HCT116 (cell line): Measurements from ENCODE around the gene ABHD12B. TPM values are rescaled to one million over a fixed set of nuclear protein-coding genes. Genes with fewer than 3 reads are reported as not detected.

Source experiments
- ATAC-seq: fragments of 200-7000 bp; cut with Tn5 transposase; 2 replicates; pipeline ENCODE4 v1.9.1; 2020; ENCODE audit warnings: mild to moderate bottlenecking, moderate library complexity
- BruUV-seq: library from RNA; stranded (reverse); fragments of 400-500 nt; replicated peaks from 2 replicates; lab custom pipeline; 2021; lab: Mats Ljungman, UMichigan
- CTCF ChIA-PET: fragments of 300-600 bp; sonication (Branson Sonifier 250); formaldehyde crosslinking; loops from one replicate; lab custom pipeline; 2021; ENCODE audit warnings: antibody characterized with exemption; lab: Charles Lee
- POLR2A ChIA-PET: fragments of 300-600, 350-600 bp; sonication (Branson Sonifier 250); formaldehyde crosslinking; loops from one replicate; lab custom pipeline; 2021; ENCODE audit warnings: antibody characterized with exemption; lab: Charles Lee
- RAD21 ChIA-PET, 2 experiments: fragments of 300-600 bp; sonication (Branson Sonifier 250); formaldehyde crosslinking; loops; one replicate each; lab custom pipeline; 2023; ENCODE audit warnings: low total read pairs in 2 of 2; ENCODE audit not compliant: uncharacterized antibody in 2 of 2, unreplicated experiment in 2 of 2, low non-redundant PET in 1 of 2; lab: Charles Lee
- DNase-seq: peaks from one replicate; pipeline ENCODE4 v3.0.0-alpha.2; 2010; ENCODE audit warnings: low read depth, low spot score
- H2AFZ ChIP-seq: fragments of 200-600 bp; shearing (Covaris generic), sonication (generic); 2 replicates; pipeline ENCODE4 v1.6.1; 2017; ENCODE audit warnings: low read depth, mixed run types, mixed read lengths, antibody characterized with exemption, low read length; ENCODE audit not compliant: poor library complexity, severe bottlenecking
- H3K27ac ChIP-seq: 2 replicates; pipeline ENCODE4 v1.5.1; 2012; ENCODE audit warnings: low read depth, low read length
- H3K27me3 ChIP-seq: fragments of 200-600 bp; sonication (generic); 2 replicates; pipeline ENCODE4 v1.6.1; 2016; ENCODE audit warnings: mixed run types, low read length, mixed read lengths; ENCODE audit not compliant: insufficient read depth
- H3K36me3 ChIP-seq, 2 experiments: fragments of 200-500 bp in 1 of 2; fragments of 200-600 bp in 1 of 2; sonication (Bioruptor generic) in 1 of 2; sonication (generic) in 1 of 2; 2 replicates each; pipeline versions ENCODE4 v1.5.1 to v1.6.1; 2014 to 2016; ENCODE audit warnings: low read length in 2 of 2, inconsistent platforms in 1 of 2, mixed read lengths in 1 of 2, mixed run types in 1 of 2; ENCODE audit not compliant: insufficient read depth in 2 of 2, control insufficient read depth in 1 of 2
- H3K4me1 ChIP-seq, 2 experiments: fragments of 200-600 bp in 1 of 2; sonication (generic) in 1 of 2; 2 replicates each; pipeline versions ENCODE4 v1.5.1 to v1.6.1; 2012 to 2017; ENCODE audit warnings: low read length in 2 of 2, inconsistent platforms in 1 of 2, mild to moderate bottlenecking in 1 of 2, mixed read lengths in 1 of 2, mixed run types in 1 of 2, moderate library complexity in 1 of 2; ENCODE audit not compliant: insufficient read depth in 2 of 2, control insufficient read depth in 1 of 2
- H3K4me2 ChIP-seq: fragments of 200-600 bp; sonication (generic); 2 replicates; pipeline ENCODE4 v1.6.1; 2017; ENCODE audit warnings: mixed run types, low read length, mixed read lengths
- H3K4me3 ChIP-seq, 2 experiments: fragments of 200-600 bp in 1 of 2; sonication (generic) in 1 of 2; replicated peaks in 1 of 2; 2 replicates each; pipeline ENCODE4 v1.5.1; 2011 to 2016; ENCODE audit warnings: low read length in 2 of 2, control low read depth in 1 of 2, low read depth in 1 of 2, mild to moderate bottlenecking in 1 of 2, mixed read lengths in 1 of 2, mixed run types in 1 of 2
- H3K79me2 ChIP-seq: fragments of 200-600 bp; sonication (generic); 2 replicates; pipeline ENCODE4 v1.6.1; 2017; ENCODE audit warnings: mild to moderate bottlenecking, mixed run types, low read length, moderate library complexity, mixed read lengths; ENCODE audit not compliant: insufficient read depth
- H3K9ac ChIP-seq: fragments of 200-600 bp; sonication (generic); 2 replicates; pipeline ENCODE4 v1.6.1; 2016; ENCODE audit warnings: low read length, mixed read lengths
- H3K9me2 ChIP-seq: fragments of 200-600 bp; sonication (generic), shearing (Covaris generic); 2 replicates; pipeline ENCODE4 v1.6.1; 2017; ENCODE audit warnings: mixed run types, mild to moderate bottlenecking, moderate library complexity; ENCODE audit not compliant: insufficient read depth
- H3K9me3 ChIP-seq, 2 experiments: fragments of 200-500 bp in 1 of 2; fragments of 200-600 bp in 1 of 2; sonication (Bioruptor generic) in 1 of 2; sonication (generic) in 1 of 2; 2 replicates each; pipeline ENCODE4 v1.6.1; 2014 to 2017; ENCODE audit warnings: low read length in 2 of 2, mixed read lengths in 2 of 2, inconsistent platforms in 1 of 2, low read depth in 1 of 2, mild to moderate bottlenecking in 1 of 2, mixed run types in 1 of 2, moderate library complexity in 1 of 2; ENCODE audit not compliant: control insufficient read depth in 1 of 2, insufficient read depth in 1 of 2
- H4K20me1 ChIP-seq: fragments of 200-600 bp; sonication (generic), shearing (Covaris generic); 2 replicates; pipeline ENCODE4 v1.6.1; 2017; ENCODE audit warnings: mixed run types, mild to moderate bottlenecking, moderate library complexity; ENCODE audit not compliant: insufficient read depth
- ATF3 ChIP-seq: IDR thresholded peaks from 2 replicates; pipeline ENCODE4 v1.6.1; 2012
- CTCF ChIP-seq, 3 experiments: fragments of 200-600 bp in 1 of 3; sonication (generic) in 1 of 3; IDR thresholded peaks in 2 of 3; conservative IDR thresholded peaks in 1 of 3; 2 replicates each; pipeline ENCODE4 v1.5.1; 2012 to 2017; ENCODE audit warnings: low read depth in 2 of 3, low read length in 2 of 3, antibody characterized with exemption in 1 of 3, borderline replicate concordance in 1 of 3, control low read depth in 1 of 3, mild to moderate bottlenecking in 1 of 3, mixed read lengths in 1 of 3, mixed run types in 1 of 3, moderate library complexity in 1 of 3; ENCODE audit not compliant: insufficient read depth in 1 of 3
- EGR1 ChIP-seq: IDR thresholded peaks from 2 replicates; pipeline ENCODE4 v1.6.1; 2012; ENCODE audit warnings: low read depth
- EZH2 ChIP-seq: fragments of 200-600 bp; sonication (generic); IDR thresholded peaks from 2 replicates; pipeline ENCODE4 v1.6.1; 2017; ENCODE audit warnings: antibody characterized with exemption, mixed run types
- FOSL1 ChIP-seq: IDR thresholded peaks from 2 replicates; pipeline ENCODE4 v1.6.1; 2012; ENCODE audit warnings: low read depth
- JUND ChIP-seq: IDR thresholded peaks from 2 replicates; pipeline ENCODE4 v1.6.1; 2012
- MAX ChIP-seq: IDR thresholded peaks from 2 replicates; pipeline ENCODE4 v1.6.1; 2012
- POLR2A ChIP-seq: IDR thresholded peaks from 2 replicates; pipeline ENCODE4 v1.7.0; 2011; ENCODE audit warnings: borderline replicate concordance; ENCODE audit not compliant: insufficient read depth, insufficient read length; ENCODE audit errors: extremely low read depth
- POLR2AphosphoS5 ChIP-seq: IDR thresholded peaks from 2 replicates; pipeline ENCODE4 v1.6.1; 2011; ENCODE audit warnings: mild to moderate bottlenecking, low read depth, low read length, moderate library complexity
- RAD21 ChIP-seq: IDR thresholded peaks from 2 replicates; pipeline ENCODE4 v1.6.1; 2012; ENCODE audit warnings: low read depth, mild to moderate bottlenecking
- REST ChIP-seq: IDR thresholded peaks from 2 replicates; pipeline ENCODE4 v1.6.1; 2012; ENCODE audit warnings: low read depth
- SRF ChIP-seq: IDR thresholded peaks from 2 replicates; pipeline ENCODE4 v1.6.1; 2012; ENCODE audit warnings: low read depth
- TCF7L2 ChIP-seq: IDR thresholded peaks from 2 replicates; pipeline ENCODE4 v1.7.0; 2011; ENCODE audit warnings: borderline replicate concordance, inconsistent platforms; ENCODE audit not compliant: insufficient read depth, insufficient read length; ENCODE audit errors: extremely low read depth
- YY1 ChIP-seq: IDR thresholded peaks from 2 replicates; pipeline ENCODE4 v1.6.1; 2011; ENCODE audit warnings: low read length, low read depth, moderate library complexity, mild to moderate bottlenecking; ENCODE audit not compliant: insufficient replicate concordance; ENCODE audit errors: extremely low read depth
- ZFX ChIP-seq: fragments of 450-650 bp; IDR thresholded peaks from 2 replicates; pipeline ENCODE4 v1.6.1; 2017
- ZNF274 ChIP-seq: fragments of 200-500 bp; sonication (Bioruptor generic); IDR thresholded peaks from 2 replicates; pipeline ENCODE4 v1.6.1; 2014; ENCODE audit warnings: mild to moderate bottlenecking, low read depth, low read length, inconsistent platforms
- intact Hi-C: fragments of 100-400 bp; cut with micrococcal nuclease; formaldehyde crosslinking; loops from 2 replicates; pipeline ENCODE4 v1.10.0; 2022
- total RNA-seq: library from RNA; stranded (reverse); gene quantifications from one replicate; pipeline ENCODE4 v1.2.1, GENCODE V29; 2021; ENCODE audit not compliant: unreplicated experiment

The ABHD12B gene
- total RNA-seq, 1 experiment from 2014 or later: 0.74 TPM

GRCh38 chr14:50864946-50865345 lies 6.9 kb upstream of the ABHD12B start:
- Histone ChIP-seq H3K4me2 (no peak overlapping the region), H4K20me1 (no peaks in the 10 kb centered on the region), H3K9ac (no peak overlapping the region), H3K4me1 (peaks cover 4 to 5% of the 10 kb centered on the region in 2 experiments), H3K9me2 (no peaks in the 10 kb centered on the region), H3K79me2 (no peaks in the 10 kb centered on the region), H2AFZ (no peak overlapping the region), H3K27ac (no peak overlapping the region), H3K36me3 (no peaks in the 10 kb centered on the region), H3K27me3 (peaks cover 5% of the 10 kb centered on the region; the same call in 1 of the 2 replicates), H3K4me3 (no peak overlapping the region), H3K9me3 (no peaks in the 10 kb centered on the region)
- no peak for DNase-seq
- ChIA-PET CTCF (no interaction called here), RAD21 (no interaction called here), POLR2A (no interaction called here)
- TF ChIP-seq EZH2 (no peak), JUND (no peak), SRF (no peak), EGR1 (no peak), ZFX (no peak), FOSL1 (no peak), YY1 (no peak), MAX (no peak), POLR2A (no peak), RAD21 (no peak), CTCF (IDR thresholded peaks at IDR 0.05 in 2 of 3, conservative IDR thresholded peaks at IDR 0.05 in 1 of 3; ENCODE audit: borderline replicate concordance in 1 of 3, insufficient read depth in 1 of 3, low read depth in 2 of 3, low read length in 2 of 3) (no peak), ATF3 (no peak), TCF7L2 (no peak), POLR2AphosphoS5 (no peak), ZNF274 (no peak), REST (no peak)
- no TSS peak for BruUV-seq
- intact Hi-C loops: no loop called here
- no peak for ATAC-seq
